HepG2 (cell line): ENCODE data around the gene FSCN2. TPM values are rescaled to one million over a fixed set of nuclear protein-coding genes. Genes with fewer than 3 reads are reported as not detected.

Experiments used
- ATF1 ChIP-seq: IDR thresholded peaks from 2 replicates; pipeline ENCODE4 v1.6.1; 2016; ENCODE audit warnings: mild to moderate bottlenecking, control low read depth
- BCL6 ChIP-seq: IDR thresholded peaks from 2 replicates; pipeline ENCODE4 v1.6.1; 2016; ENCODE audit warnings: missing genetic modification reagents, missing compliant biosample characterization
- HOXA3 ChIP-seq: sonication (generic); formaldehyde crosslinking; IDR thresholded peaks from 2 replicates; pipeline ENCODE4 v1.5.0; 2020; ENCODE audit warnings: missing genetic modification reagents
- JDP2 ChIP-seq: sonication (generic); formaldehyde crosslinking; IDR thresholded peaks from 2 replicates; pipeline ENCODE4 v1.8.1; 2022; ENCODE audit warnings: missing genetic modification reagents, borderline replicate concordance
- KLF13 ChIP-seq: sonication (generic); formaldehyde crosslinking; IDR thresholded peaks from 2 replicates; pipeline ENCODE4 v1.4.0; 2020; ENCODE audit warnings: mild to moderate bottlenecking, missing genetic modification reagents
- MAZ ChIP-seq, 2 experiments: sonication (generic) in 1 of 2; formaldehyde crosslinking in 1 of 2; IDR thresholded peaks; 2 replicates each; pipeline versions ENCODE4 v1.5.0 to v1.6.1; 2012 to 2020; ENCODE audit warnings: low read depth in 2 of 2, mild to moderate bottlenecking in 2 of 2, borderline replicate concordance in 1 of 2, improper control_type of control experiment in 1 of 2, low read length in 1 of 2, missing genetic modification reagents in 1 of 2, moderate library complexity in 1 of 2
- NR2F2 ChIP-seq: IDR thresholded peaks from 2 replicates; pipeline ENCODE4 v1.6.1; 2012; ENCODE audit warnings: low read depth, inconsistent platforms, borderline replicate concordance
- PAX8 ChIP-seq: sonication (generic); formaldehyde crosslinking; IDR thresholded peaks from 2 replicates; pipeline ENCODE4 v1.8.0; 2022; ENCODE audit warnings: mild to moderate bottlenecking, missing genetic modification reagents, borderline replicate concordance
- PHF20 ChIP-seq: sonication (generic); formaldehyde crosslinking; IDR thresholded peaks from 2 replicates; pipeline ENCODE4 v1.5.0; 2020; ENCODE audit warnings: mild to moderate bottlenecking, missing genetic modification reagents
- RFXAP ChIP-seq: sonication (generic); formaldehyde crosslinking; IDR thresholded peaks from 2 replicates; pipeline ENCODE4 v1.4.0; 2020; ENCODE audit warnings: missing genetic modification reagents, borderline replicate concordance
- SMAD3 ChIP-seq: sonication (generic); formaldehyde crosslinking; IDR thresholded peaks from 2 replicates; pipeline ENCODE4 v1.4.0; 2020; ENCODE audit warnings: missing genetic modification reagents
- U2AF1 ChIP-seq: fragments of 200-400 bp; formaldehyde crosslinking; optimal IDR thresholded peaks from 2 replicates; pipeline ENCODE3; 2017; ENCODE audit warnings: mild to moderate bottlenecking, low read depth, low read length
- ZNF343 ChIP-seq: sonication (generic); formaldehyde crosslinking; IDR thresholded peaks from 2 replicates; pipeline ENCODE4 v1.4.0; 2020; ENCODE audit warnings: mild to moderate bottlenecking, missing genetic modification reagents
- ZNF704 ChIP-seq: sonication (generic); formaldehyde crosslinking; IDR thresholded peaks from 2 replicates; pipeline ENCODE4 v1.8.1; 2023; ENCODE audit warnings: mild to moderate bottlenecking, inconsistent platforms, moderate library complexity, missing genetic modification reagents, borderline replicate concordance
- ZNF883 ChIP-seq: sonication (generic); formaldehyde crosslinking; IDR thresholded peaks from 2 replicates; pipeline ENCODE4 v1.5.1; 2020; ENCODE audit warnings: mild to moderate bottlenecking, missing genetic modification reagents; ENCODE audit errors: not compliant biosample characterization
- ZSCAN31 ChIP-seq: sonication (generic); formaldehyde crosslinking; IDR thresholded peaks from 2 replicates; pipeline ENCODE4 v1.5.0; 2020; ENCODE audit warnings: low read depth, mild to moderate bottlenecking, missing genetic modification reagents
- polyA plus RNA-seq, 8 experiments: library from polyadenylated mRNA; depleted of rRNA in 3 of 8; stranded (reverse) in 7 of 8; unstranded in 1 of 8; fragments of >200 nt; fragmentation: Illumina TruSeq in 4 of 8; extraction: Trizol in 4 of 8; gene quantifications; 2 replicates each; pipeline versions ENCODE4 v1.2.1 to v1.2.3, GENCODE V29; 2011 to 2016; ENCODE audit warnings: low read depth in 4 of 8, missing spikeins in 1 of 8, mixed read lengths in 1 of 8; ENCODE audit not compliant: insufficient read depth in 1 of 8
- total RNA-seq, 5 experiments: library from RNA; depleted of rRNA; stranded (reverse); fragments of >200 nt; fragmentation: Illumina TruSeq; extraction: Trizol; gene quantifications; 2 replicates each; pipeline ENCODE4 v1.2.3, GENCODE V29; 2016; ENCODE audit warnings: low read depth in 1 of 5
- TF ChIP-seq, protein P1 (sequence below): IDR thresholded peaks from 2 replicates; pipeline ENCODE4 v1.6.1; 2016
- TF ChIP-seq, protein P2 (sequence below): sonication (generic); formaldehyde crosslinking; IDR thresholded peaks from 2 replicates; pipeline ENCODE4 v1.5.1; 2020; ENCODE audit warnings: missing genetic modification reagents, mild to moderate bottlenecking, borderline replicate concordance
- TF ChIP-seq, protein P3 (sequence below): sonication (generic); formaldehyde crosslinking; IDR thresholded peaks from 2 replicates; pipeline ENCODE4 v1.4.0; 2020; ENCODE audit warnings: missing genetic modification reagents
- TF ChIP-seq, protein P4 (sequence below): sonication (generic); formaldehyde crosslinking; IDR thresholded peaks from 2 replicates; pipeline ENCODE4 v1.4.0; 2020; ENCODE audit warnings: mild to moderate bottlenecking, missing genetic modification reagents

FSCN2 gene
- total and polyA plus RNA-seq, 2 of the 13 experiments (the other 11 are each of a cell fraction or from before 2014, with no cell fraction given) = 0.09 TPM; not detected in 1

DNA sequence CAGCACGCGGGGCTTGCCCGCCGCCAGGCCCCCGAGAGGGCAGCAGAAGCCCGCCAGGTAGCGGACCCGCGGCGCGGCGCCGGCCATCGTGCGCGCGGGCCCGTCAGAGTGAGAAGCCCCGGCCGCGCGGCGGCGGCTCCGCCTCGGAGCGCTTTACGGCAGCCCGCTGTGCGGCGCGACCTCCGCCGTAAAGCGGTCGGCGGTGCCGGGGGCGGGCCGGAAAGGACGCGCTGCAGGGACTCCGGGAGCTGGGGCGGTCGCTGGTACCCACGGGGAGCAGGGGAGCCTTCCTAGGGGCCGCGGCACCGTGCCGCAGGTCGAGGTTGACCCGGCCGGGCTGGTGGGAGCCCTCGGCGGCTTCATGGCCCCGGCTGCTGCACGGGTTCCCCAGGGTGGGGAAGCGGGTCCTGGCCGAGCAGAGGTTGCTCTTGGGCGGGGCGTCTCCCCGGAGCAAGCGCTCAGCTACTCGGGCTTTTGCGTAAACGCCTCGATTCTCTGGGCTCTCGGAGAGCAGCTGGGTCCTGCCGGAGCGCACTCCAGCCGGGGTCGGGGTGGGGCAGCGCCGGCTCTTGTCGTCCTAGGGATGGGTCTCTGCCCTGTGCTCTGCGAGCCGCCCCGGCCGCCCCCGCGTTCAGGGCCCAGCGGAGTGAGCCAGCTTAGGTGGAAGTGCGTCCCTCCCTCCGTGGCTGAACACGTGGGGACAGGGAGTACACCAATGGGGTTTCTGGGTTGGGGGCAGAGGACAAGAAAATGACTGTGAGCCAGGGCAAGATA, 24.3 kb downstream of the FSCN2 start, which contains the start of gene FAAP100 (continued):
- peak; percentile 74; the same call in 1 of the 2 replicates for TF ChIP-seq ZNF704 (CRISPR knock-in tag)
- TF ChIP-seq, protein P1, sequence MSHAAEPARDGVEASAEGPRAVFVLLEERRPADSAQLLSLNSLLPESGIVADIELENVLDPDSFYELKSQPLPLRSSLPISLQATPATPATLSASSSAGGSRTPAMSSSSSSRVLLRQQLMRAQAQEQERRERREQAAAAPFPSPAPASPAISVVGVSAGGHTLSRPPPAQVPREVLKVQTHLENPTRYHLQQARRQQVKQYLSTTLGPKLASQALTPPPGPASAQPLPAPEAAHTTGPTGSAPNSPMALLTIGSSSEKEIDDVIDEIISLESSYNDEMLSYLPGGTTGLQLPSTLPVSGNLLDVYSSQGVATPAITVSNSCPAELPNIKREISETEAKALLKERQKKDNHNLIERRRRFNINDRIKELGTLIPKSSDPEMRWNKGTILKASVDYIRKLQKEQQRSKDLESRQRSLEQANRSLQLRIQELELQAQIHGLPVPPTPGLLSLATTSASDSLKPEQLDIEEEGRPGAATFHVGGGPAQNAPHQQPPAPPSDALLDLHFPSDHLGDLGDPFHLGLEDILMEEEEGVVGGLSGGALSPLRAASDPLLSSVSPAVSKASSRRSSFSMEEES (CRISPR knock-in tag) = no peak
- no peak for TF ChIP-seq KLF13 (CRISPR knock-in tag)
- TF ChIP-seq MAZ (IDR thresholded peaks at IDR 0.05; ENCODE audit: borderline replicate concordance, low read depth, low read length) = 0 out of 2 replicates have a peak, but pooled peaks have one; percentile 28
- TF ChIP-seq MAZ (CRISPR knock-in tag; IDR thresholded peaks at IDR 0.05; ENCODE audit: low read depth) = 0 out of 2 replicates have a peak, but pooled peaks have one; percentile 29
- TF ChIP-seq HOXA3 (CRISPR knock-in tag) = peak; percentile 78
- TF ChIP-seq JDP2 (CRISPR knock-in tag) = no peak
- peak; percentile 81 for TF ChIP-seq U2AF1
- no peak for TF ChIP-seq ATF1 (CRISPR knock-in tag)
- TF ChIP-seq PHF20 = peak; percentile 86
- 0 out of 2 replicates have a peak, but pooled peaks have one; percentile 50 for TF ChIP-seq PAX8 (CRISPR knock-in tag)
- TF ChIP-seq BCL6 (CRISPR knock-in tag) = no peak
- TF ChIP-seq, protein P2, sequence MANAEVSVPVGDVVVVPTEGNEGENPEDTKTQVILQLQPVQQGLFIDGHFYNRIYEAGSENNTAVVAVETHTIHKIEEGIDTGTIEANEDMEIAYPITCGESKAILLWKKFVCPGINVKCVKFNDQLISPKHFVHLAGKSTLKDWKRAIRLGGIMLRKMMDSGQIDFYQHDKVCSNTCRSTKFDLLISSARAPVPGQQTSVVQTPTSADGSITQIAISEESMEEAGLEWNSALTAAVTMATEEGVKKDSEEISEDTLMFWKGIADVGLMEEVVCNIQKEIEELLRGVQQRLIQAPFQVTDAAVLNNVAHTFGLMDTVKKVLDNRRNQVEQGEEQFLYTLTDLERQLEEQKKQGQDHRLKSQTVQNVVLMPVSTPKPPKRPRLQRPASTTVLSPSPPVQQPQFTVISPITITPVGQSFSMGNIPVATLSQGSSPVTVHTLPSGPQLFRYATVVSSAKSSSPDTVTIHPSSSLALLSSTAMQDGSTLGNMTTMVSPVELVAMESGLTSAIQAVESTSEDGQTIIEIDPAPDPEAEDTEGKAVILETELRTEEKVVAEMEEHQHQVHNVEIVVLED = peak; percentile 73
- TF ChIP-seq RFXAP = peak; percentile 78
- TF ChIP-seq ZNF343 (CRISPR knock-in tag) = no peak; the same call in 1 of the 2 replicates
- TF ChIP-seq ZSCAN31 (CRISPR knock-in tag) = peak; percentile 83
- TF ChIP-seq NR2F2 = peak; percentile 37; the same call in 1 of the 2 replicates
- TF ChIP-seq SMAD3 (CRISPR knock-in tag) = no peak
- TF ChIP-seq, protein P3, sequence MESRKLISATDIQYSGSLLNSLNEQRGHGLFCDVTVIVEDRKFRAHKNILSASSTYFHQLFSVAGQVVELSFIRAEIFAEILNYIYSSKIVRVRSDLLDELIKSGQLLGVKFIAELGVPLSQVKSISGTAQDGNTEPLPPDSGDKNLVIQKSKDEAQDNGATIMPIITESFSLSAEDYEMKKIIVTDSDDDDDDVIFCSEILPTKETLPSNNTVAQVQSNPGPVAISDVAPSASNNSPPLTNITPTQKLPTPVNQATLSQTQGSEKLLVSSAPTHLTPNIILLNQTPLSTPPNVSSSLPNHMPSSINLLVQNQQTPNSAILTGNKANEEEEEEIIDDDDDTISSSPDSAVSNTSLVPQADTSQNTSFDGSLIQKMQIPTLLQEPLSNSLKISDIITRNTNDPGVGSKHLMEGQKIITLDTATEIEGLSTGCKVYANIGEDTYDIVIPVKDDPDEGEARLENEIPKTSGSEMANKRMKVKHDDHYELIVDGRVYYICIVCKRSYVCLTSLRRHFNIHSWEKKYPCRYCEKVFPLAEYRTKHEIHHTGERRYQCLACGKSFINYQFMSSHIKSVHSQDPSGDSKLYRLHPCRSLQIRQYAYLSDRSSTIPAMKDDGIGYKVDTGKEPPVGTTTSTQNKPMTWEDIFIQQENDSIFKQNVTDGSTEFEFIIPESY = no peak
- TF ChIP-seq ZNF883 = peak; percentile 76
- TF ChIP-seq, protein P4, sequence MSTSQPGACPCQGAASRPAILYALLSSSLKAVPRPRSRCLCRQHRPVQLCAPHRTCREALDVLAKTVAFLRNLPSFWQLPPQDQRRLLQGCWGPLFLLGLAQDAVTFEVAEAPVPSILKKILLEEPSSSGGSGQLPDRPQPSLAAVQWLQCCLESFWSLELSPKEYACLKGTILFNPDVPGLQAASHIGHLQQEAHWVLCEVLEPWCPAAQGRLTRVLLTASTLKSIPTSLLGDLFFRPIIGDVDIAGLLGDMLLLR (CRISPR knock-in tag) = 0 out of 2 replicates have a peak, but pooled peaks have one; percentile 23
